Pancreas (tissue), 10 donors: Measurements from ENCODE around the gene TSC22D4. TPM values are rescaled to one million over a fixed set of nuclear protein-coding genes. Genes with fewer than 3 reads are reported as not detected.

Source experiments
- ATAC-seq, 4 donors: fragments of 200-7000 bp; cut with Tn5 transposase; one replicate each; pipeline versions ENCODE4 v1.8.0 to v1.9.1; 2020; ENCODE audit warnings: mild to moderate bottlenecking in 4 of 4, moderate library complexity in 4 of 4
- DNase-seq, 6 donors: peaks; one replicate each; pipeline ENCODE4 v3.0.0-alpha.2; 2020
- FAIRE-seq: peaks from 2 replicates; lab custom pipeline; 2012; peaks lifted over from hg19 to GRCh38; lab: Jason Lieb, UNC
- H3K27ac ChIP-seq, 4 donors: fragments of 200-600 bp; sonication (generic); 1 replicate in 3 of 4; 2 replicates in 1 of 4; pipeline versions ENCODE4 v1.5.0 to v1.8.0; 2020
- H3K27me3 ChIP-seq, 4 donors: fragments of 200-600 bp; one replicate each; pipeline ENCODE4 v1.8.0; 2021
- H3K36me3 ChIP-seq, 3 donors: fragments of 200-600 bp; sonication (generic) in 1 of 3; one replicate each; pipeline versions ENCODE4 v1.5.0 to v1.8.0; 2020 to 2021
- H3K4me1 ChIP-seq, 3 donors: fragments of 200-600 bp; one replicate each; pipeline ENCODE4 v1.8.0; 2021
- H3K4me3 ChIP-seq, 4 donors: fragments of 200-600 bp; sonication (generic) in 2 of 4; one replicate each; pipeline versions ENCODE4 v1.5.0 to v1.8.0; 2020 to 2021
- H3K9me3 ChIP-seq, 4 donors: fragments of 200-600 bp; one replicate each; pipeline ENCODE4 v1.8.0; 2021
- WGBS, 2 donors: extraction: QIAGEN DNeasy Blood & Tissue Kit; methylation state at CpG; one replicate each; pipeline ENCODE4 v1.1.7; 2013; 5-methylcytosine and 5-hydroxymethylcytosine counted together
- intact Hi-C, 3 donors: fragments of 100-400 bp; cut with DNase I; formaldehyde crosslinking; loops; one replicate each; pipeline versions ENCODE4 v1.11.1 to v1.14.2; 2022
- polyA plus RNA-seq, 2 donors: library from polyadenylated mRNA; stranded (reverse); fragments of 200-250 nt; gene quantifications; one replicate each; pipeline ENCODE4 v1.2.3, GENCODE V29; 2013
- total RNA-seq, 6 donors: library from RNA; stranded (reverse); fragmentation: NEBNext Ultra II Directional in 4 of 6; extraction: Animal tissue kit (Norgen Biotek cat#: 25700) in 4 of 6; gene quantifications; one replicate each; pipeline versions ENCODE4 v1.2.1 to v1.2.4, GENCODE V29; 2021 to 2023
- TF ChIP-seq, protein P1 (sequence below), 4 donors: fragments of 200-600 bp; sonication (generic) in 3 of 4; IDR thresholded peaks; one replicate each; pipeline versions ENCODE4 v1.5.0 to v1.8.0; 2021; ENCODE audit warnings: antibody characterized with exemption in 4 of 4
- donor health status: healthy with polysubstance abuse.
- donor health status: DM: no; HTN: no; CAD: no; lungs with moderate emphysema.
- donor health status: DM: no; HTN: no; CAD: no.
- donor health status: control.
- donor health status: control.
- donor health status: Bipolar disorder and iron deficiency.
- donor health status: DM: yes; HTN: yes; CAD: no.
- donor health status: DM: no; HTN: no; CAD: no.
- donor health status: DM: no; HTN: no; CAD: no.
- donor health status: DM: yes; HTN: yes; CAD: no.

TSC22D4 gene
- total and polyA plus RNA-seq, 8 donors: 17.4 to 44.6 (median 20.8) TPM

DNA sequence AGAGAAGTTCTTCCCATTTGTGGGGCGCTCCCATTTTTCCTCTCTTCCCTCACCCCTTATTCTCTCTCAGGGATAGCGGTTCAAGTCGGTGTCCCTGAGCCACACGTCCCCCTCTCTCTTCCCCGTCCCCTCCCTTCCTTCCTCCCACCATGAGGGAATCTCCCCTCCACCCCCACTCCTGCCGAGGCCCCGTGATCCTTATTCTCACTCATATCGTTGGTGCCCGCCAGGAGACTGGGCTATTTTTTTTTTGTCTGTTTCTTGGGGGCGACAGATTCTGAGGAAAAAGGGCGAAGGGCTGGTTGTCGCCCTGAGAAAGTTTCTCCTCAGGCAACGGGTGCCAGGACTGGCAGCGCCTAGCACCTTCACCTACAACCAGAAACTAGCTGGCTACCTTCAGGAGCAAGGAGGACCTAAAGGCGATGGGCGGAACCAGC is 51.2 kb downstream of the TSC22D4 start:
- Histone ChIP-seq H3K4me1 (peaks cover 0 to 17% (median 0%) of the 10 kb centered on the region in 3 donors), H3K27me3 (no peaks in the 10 kb centered on the region), H3K27ac (peak overlapping the region; percentile 97 to 100 (median 98)), H3K4me3 (peak overlapping the region in 3 of 4 donors; percentile 45 to 98 (median 65)), H3K36me3 (no peaks in the 10 kb centered on the region), H3K9me3 (no peaks in the 10 kb centered on the region)
- intact Hi-C loops: no loop called here
- WGBS, 2 donors: 46 to 48% methylated on average over 16 of the region's 16 CpGs
- FAIRE-seq: no peak
- DNase-seq: peak in 2 of 6 donors; percentile 40 to 55
- no peak for ATAC-seq
- TF ChIP-seq, protein P1, sequence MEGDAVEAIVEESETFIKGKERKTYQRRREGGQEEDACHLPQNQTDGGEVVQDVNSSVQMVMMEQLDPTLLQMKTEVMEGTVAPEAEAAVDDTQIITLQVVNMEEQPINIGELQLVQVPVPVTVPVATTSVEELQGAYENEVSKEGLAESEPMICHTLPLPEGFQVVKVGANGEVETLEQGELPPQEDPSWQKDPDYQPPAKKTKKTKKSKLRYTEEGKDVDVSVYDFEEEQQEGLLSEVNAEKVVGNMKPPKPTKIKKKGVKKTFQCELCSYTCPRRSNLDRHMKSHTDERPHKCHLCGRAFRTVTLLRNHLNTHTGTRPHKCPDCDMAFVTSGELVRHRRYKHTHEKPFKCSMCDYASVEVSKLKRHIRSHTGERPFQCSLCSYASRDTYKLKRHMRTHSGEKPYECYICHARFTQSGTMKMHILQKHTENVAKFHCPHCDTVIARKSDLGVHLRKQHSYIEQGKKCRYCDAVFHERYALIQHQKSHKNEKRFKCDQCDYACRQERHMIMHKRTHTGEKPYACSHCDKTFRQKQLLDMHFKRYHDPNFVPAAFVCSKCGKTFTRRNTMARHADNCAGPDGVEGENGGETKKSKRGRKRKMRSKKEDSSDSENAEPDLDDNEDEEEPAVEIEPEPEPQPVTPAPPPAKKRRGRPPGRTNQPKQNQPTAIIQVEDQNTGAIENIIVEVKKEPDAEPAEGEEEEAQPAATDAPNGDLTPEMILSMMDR (IDR thresholded peaks at IDR 0.05): no peak

DNA sequence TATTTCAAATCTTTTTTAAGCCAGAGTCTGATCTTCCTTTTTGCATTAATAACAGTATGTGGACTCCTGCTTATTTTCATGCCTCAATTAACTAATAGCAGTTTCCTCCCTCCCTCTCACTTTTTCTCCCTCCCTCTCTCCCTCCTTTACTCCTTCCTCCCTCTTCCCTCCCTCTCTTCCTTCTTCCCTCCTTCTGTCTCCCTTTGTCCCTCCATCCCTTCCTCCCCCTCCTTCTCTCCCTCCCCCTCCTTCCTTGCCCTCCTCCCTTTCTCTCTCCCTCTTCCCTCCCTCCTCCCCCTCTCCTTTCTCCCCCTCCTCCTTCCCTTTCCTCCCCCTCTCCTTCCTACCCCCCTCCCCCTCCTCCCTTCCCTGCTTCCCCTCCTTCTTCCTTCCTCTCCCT is 52.5 kb downstream of the TSC22D4 start:
- Histone ChIP-seq H3K9me3 (no peaks in the 10 kb centered on the region), H3K27me3 (no peaks in the 10 kb centered on the region), H3K36me3 (no peaks in the 10 kb centered on the region), H3K4me1 (peaks cover 0 to 12% (median 0%) of the 10 kb centered on the region in 3 donors), H3K4me3 (no peak overlapping the region), H3K27ac (no peak overlapping the region)
- FAIRE-seq (no peak), DNase-seq (no peak), ATAC-seq (no peak)
- intact Hi-C loops: no loop called here
- TF ChIP-seq, protein P1 (IDR thresholded peaks at IDR 0.05): no peak

DNA sequence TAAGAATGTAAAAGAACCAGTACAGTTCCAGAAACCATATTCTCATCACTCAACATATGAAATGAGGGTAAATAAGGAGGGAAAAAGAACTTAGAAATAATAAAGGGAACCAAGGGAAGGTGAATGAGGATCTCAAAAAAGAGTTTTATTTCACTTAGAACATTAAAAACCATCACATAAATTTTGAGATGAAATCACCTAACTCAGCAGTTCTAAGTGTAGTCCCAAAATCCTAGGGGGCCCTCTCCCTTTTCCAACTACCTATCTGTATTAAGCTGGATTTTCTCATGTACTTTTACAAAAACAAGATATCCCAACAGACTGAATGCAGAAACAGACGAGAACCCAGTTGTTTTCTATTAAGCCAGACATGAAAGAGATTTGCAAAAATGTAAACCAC is 53.7 kb downstream of the TSC22D4 start:
- WGBS, 2 donors: 78 to 79% methylated on average over 1 of the region's 1 CpG
- peaks cover 0 to 4% (median 0%) of the 10 kb centered on the region in 3 donors for H3K4me1 ChIP-seq
- ATAC-seq (no peak), DNase-seq (no peak), FAIRE-seq (no peak)
- no peak overlapping the region for H3K27ac ChIP-seq
- no peak overlapping the region for H3K4me3 ChIP-seq
- no peaks in the 10 kb centered on the region for H3K36me3 ChIP-seq
- no peaks in the 10 kb centered on the region for H3K9me3 ChIP-seq
- no peaks in the 10 kb centered on the region for H3K27me3 ChIP-seq
- TF ChIP-seq, protein P1 (IDR thresholded peaks at IDR 0.05): no peak
- intact Hi-C loops: no loop called here

DNA sequence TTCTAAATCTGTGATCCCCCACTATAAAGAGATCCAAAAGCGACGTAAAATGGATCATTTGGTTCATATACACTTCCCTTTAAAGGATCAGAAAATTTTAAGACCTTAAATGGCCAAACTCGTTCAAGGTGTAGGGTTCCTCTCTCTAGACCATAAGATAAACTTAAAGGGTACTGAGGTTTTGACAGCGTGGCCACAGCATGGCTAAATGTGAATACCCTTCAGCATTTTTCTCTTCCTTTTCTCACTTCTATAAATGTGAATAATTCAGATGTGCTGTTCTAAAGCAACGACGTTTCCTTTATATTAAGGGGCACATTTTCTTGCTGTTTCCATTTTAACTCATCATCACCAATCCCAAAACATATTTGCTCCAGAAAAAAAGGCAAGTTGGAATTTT is 55.7 kb downstream of the TSC22D4 start:
- H3K4me3 ChIP-seq: no peak overlapping the region
- intact Hi-C loops: no loop called here
- no peaks in the 10 kb centered on the region for H3K27me3 ChIP-seq
- ATAC-seq (no peak), DNase-seq (no peak), FAIRE-seq (no peak)
- WGBS, 2 donors: 88% methylated on average over 6 of the region's 6 CpGs
- no peaks in the 10 kb centered on the region for H3K36me3 ChIP-seq
- peaks cover 0 to 4% (median 0%) of the 10 kb centered on the region in 3 donors for H3K4me1 ChIP-seq
- TF ChIP-seq, protein P1 (IDR thresholded peaks at IDR 0.05): no peak
- H3K27ac ChIP-seq: no peak overlapping the region
- no peaks in the 10 kb centered on the region for H3K9me3 ChIP-seq

DNA sequence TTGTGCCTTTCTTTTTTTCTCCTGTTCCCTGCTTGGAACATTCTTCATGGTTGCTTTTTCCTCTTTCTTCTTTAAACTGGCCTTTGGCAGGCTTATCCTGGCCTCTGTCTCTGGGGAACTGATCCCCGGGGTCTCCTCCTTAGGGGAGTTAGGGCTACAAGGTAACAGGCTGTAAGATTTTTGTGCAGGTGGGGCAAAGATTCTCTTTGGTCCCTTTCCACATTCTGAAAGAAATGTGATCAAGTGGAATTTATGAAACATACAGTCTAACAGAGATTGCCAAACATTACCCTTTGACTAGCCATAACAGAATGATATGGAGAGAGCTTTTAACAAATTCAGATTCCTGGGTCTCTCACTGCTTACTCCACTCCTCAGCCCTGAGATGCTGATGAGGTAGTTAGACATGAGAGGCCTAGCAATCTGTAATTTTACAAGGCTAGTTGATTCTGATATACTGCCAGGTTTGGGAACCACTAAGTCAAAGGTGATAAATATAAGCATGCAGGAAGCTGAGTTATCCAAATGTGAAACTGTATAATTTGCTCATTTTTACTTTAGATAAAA is 59.3 kb downstream of the TSC22D4 start:
- TF ChIP-seq, protein P1 (IDR thresholded peaks at IDR 0.05): no peak
- Histone ChIP-seq H3K36me3 (no peaks in the 10 kb centered on the region), H3K4me3 (no peak overlapping the region), H3K27ac (no peak overlapping the region), H3K27me3 (no peaks in the 10 kb centered on the region), H3K9me3 (no peaks in the 10 kb centered on the region), H3K4me1 (no peaks in the 10 kb centered on the region)
- ATAC-seq (no peak), DNase-seq (no peak), FAIRE-seq (no peak)
- WGBS, 2 donors: 64 to 78% methylated on average over 1 of the region's 1 CpG
- intact Hi-C loops: no loop called here
